ENCODE measurements around the gene CSH1.
A peak's percentile ranks its signal among the peaks of the same experiment; 100 is the strongest.
"Not testable (repeated sequence)": the region's sequence is repeated elsewhere in the genome, so short reads cannot be mapped to it uniquely, and the experiment has no call there.

CSH1 gene

GRCh38 chr17:63896524-63897354 is at the start of gene CSH1:
TSS of gene CSH1 (minus strand) at chr17:63896574. CDS start at chr17:63896511, 63 bp downstream.
- DNase-seq (ENCODE audit: low read depth in 4 of 4, low spot score in 1 of 4) = not testable (repeated sequence)

GRCh38 chr17:63945784-63946439 is 49.5 kb upstream of the CSH1 start:
- no peak for DNase-seq (ENCODE audit: low read depth in 4 of 4, low spot score in 1 of 4)

GRCh38 chr17:63944736-63945499 is 48.5 kb upstream of the CSH1 start:
- no peak for DNase-seq (ENCODE audit: low read depth in 4 of 4, low spot score in 1 of 4)

- DNase-seq (ENCODE audit: low read depth in 4 of 4, low spot score in 1 of 4) = no peak
These were observed 47.4 kb upstream of the CSH1 start for GRCh38 chr17:63943745-63944144.

GRCh38 chr17:63942309-63942985 is 46.1 kb upstream of the CSH1 start:
- no peak for DNase-seq (ENCODE audit: low read depth in 4 of 4, low spot score in 1 of 4)

GRCh38 chr17:63941751-63942150 is 45.4 kb upstream of the CSH1 start:
- no peak for DNase-seq (ENCODE audit: low read depth in 4 of 4, low spot score in 1 of 4)

GRCh38 chr17:63941162-63941561 is 44.8 kb upstream of the CSH1 start:
- no peak for DNase-seq (ENCODE audit: low read depth in 4 of 4, low spot score in 1 of 4)

GRCh38 chr17:63940584-63940983 is 44.2 kb upstream of the CSH1 start:
- DNase-seq (ENCODE audit: low read depth in 4 of 4, low spot score in 1 of 4) = no peak

GRCh38 chr17:63939884-63940283 is 43.5 kb upstream of the CSH1 start:
- DNase-seq (ENCODE audit: low read depth in 4 of 4, low spot score in 1 of 4) = no peak

- no peak for DNase-seq (ENCODE audit: low read depth in 4 of 4, low spot score in 1 of 4)
These were observed 43.0 kb upstream of the CSH1 start for GRCh38 chr17:63939401-63939800.

GRCh38 chr17:63937920-63938319 is 41.5 kb upstream of the CSH1 start:
- DNase-seq (ENCODE audit: low read depth in 4 of 4, low spot score in 1 of 4) = no peak

- no peak for DNase-seq (ENCODE audit: low read depth in 4 of 4, low spot score in 1 of 4)
These were observed 40.9 kb upstream of the CSH1 start for GRCh38 chr17:63937319-63937718.

GRCh38 chr17:63934183-63935112 is 38.1 kb upstream of the CSH1 start:
- no peak for DNase-seq (ENCODE audit: low read depth in 4 of 4, low spot score in 1 of 4)

- no peak for DNase-seq (ENCODE audit: low read depth in 4 of 4, low spot score in 1 of 4)
These were observed 37.2 kb upstream of the CSH1 start for GRCh38 chr17:63933598-63933997.

- no peak for DNase-seq (ENCODE audit: low read depth in 4 of 4, low spot score in 1 of 4)
These were observed 36.3 kb upstream of the CSH1 start for GRCh38 chr17:63932721-63933120.

GRCh38 chr17:63931981-63932561 is 35.7 kb upstream of the CSH1 start, which contains the start of gene CD79B:
TSS of gene CD79B (minus strand) at chr17:63932331. CDS start at chr17:63932261, 70 bp downstream.
- DNase-seq (ENCODE audit: low read depth in 4 of 4, low spot score in 1 of 4) = peak in 2 of 4 experiments; percentile 24 to 36

- peak in 2 of 4 experiments; percentile 15 to 60 for DNase-seq (ENCODE audit: low read depth in 4 of 4, low spot score in 1 of 4)
These were observed 34.7 kb upstream of the CSH1 start for GRCh38 chr17:63930951-63931575.

- no peak for DNase-seq (ENCODE audit: low read depth in 4 of 4, low spot score in 1 of 4)
These were observed 33.7 kb upstream of the CSH1 start for GRCh38 chr17:63929860-63930766.
